Measurements from ENCODE around the gene CEBPE. TPM values are rescaled to one million over a fixed set of nuclear protein-coding genes. Genes with fewer than 3 reads are reported as not detected.

Gene CEBPE
- total and polyA plus RNA-seq, 2 donors (not counting 3 experiments of a cell fraction or from before 2014, with no cell fraction given), result not detected

GRCh38 chr14:23090254-23090636 lies 28.8 kb downstream of the CEBPE start:
- POLR2A ChIA-PET, result no interaction called here
- peaks cover 10 to 44% of the 10 kb centered on the region in 2 experiments for H3K36me3 ChIP-seq (ENCODE audit: control insufficient read depth in 2 of 2, extremely low read depth in 1 of 2, insufficient read depth in 2 of 2, low read length in 2 of 2)

More at GRCh38 chr14:23090254-23090636, 28.8 kb downstream of the CEBPE start:
- Histone ChIP-seq H3K9me1 (replicated peaks; ENCODE audit: control insufficient read depth, extremely low read depth, insufficient read depth, low read length) (no peaks in the 10 kb centered on the region), H4K20me1 (replicated peaks; ENCODE audit: control insufficient read depth, extremely low read depth, insufficient read depth, low read length) (peaks cover 4% of the 10 kb centered on the region), H3K9ac (replicated peaks; ENCODE audit: extremely low read depth, insufficient read depth, low read length) (no peak overlapping the region), H3K9me3 (replicated peaks; ENCODE audit: control insufficient read depth, insufficient read depth, low read length) (no peaks in the 10 kb centered on the region), H3K27me3 (ENCODE audit: control insufficient read depth in 2 of 2, insufficient read depth in 2 of 2, low read length in 2 of 2) (no peaks in the 10 kb centered on the region), H3K79me2 (ENCODE audit: control insufficient read depth, insufficient read depth, low read length) (peaks cover 69% of the 10 kb centered on the region), H3K4me2 (ENCODE audit: insufficient read depth, low read length) (peak overlapping the region; percentile 43), H3K4me3 (replicated peaks in 1 of 3; ENCODE audit: insufficient read depth in 1 of 3, low read depth in 1 of 3, low read length in 3 of 3) (no peak overlapping the region), H2AFZ (ENCODE audit: low read depth, low read length) (no peak overlapping the region), H3K27ac (ENCODE audit: insufficient read depth, low read depth, low read length) (peak overlapping the region; percentile 20), H3K4me1 (ENCODE audit: control insufficient read depth, extremely low read depth, insufficient read depth, low read length) (peaks cover 26% of the 10 kb centered on the region)
- TF ChIP-seq POLR2AphosphoS5 (IDR thresholded peaks at IDR 0.05; ENCODE audit: insufficient read depth, low read depth, low read length) (no peak), MYC (IDR thresholded peaks at IDR 0.05; ENCODE audit: low read depth, low read length) (no peak), JUN (IDR thresholded peaks at IDR 0.05; ENCODE audit: borderline replicate concordance, insufficient read depth, insufficient read length, low read depth) (no peak), MAX (IDR thresholded peaks at IDR 0.05; ENCODE audit: insufficient read depth, insufficient read length) (no peak), EZH2 (IDR thresholded peaks at IDR 0.05; ENCODE audit: borderline replicate concordance, low read depth, low read length, severe bottlenecking) (no peak), FOS (IDR thresholded peaks at IDR 0.05; ENCODE audit: borderline replicate concordance, insufficient read depth, low read length) (no peak), CTCF (IDR thresholded peaks at IDR 0.05; ENCODE audit: extremely low read depth in 1 of 2, insufficient read depth in 1 of 2, low read depth in 1 of 2, low read length in 2 of 2) (no peak), POLR2A (IDR thresholded peaks at IDR 0.05; ENCODE audit: low read depth, low read length) (no peak), GATA2 (IDR thresholded peaks at IDR 0.05; ENCODE audit: insufficient read depth, insufficient read length, low read depth, low read length) (no peak)
- DNase-seq (ENCODE audit: low read depth, low spot score), result peak; percentile 33
- CTCF ChIA-PET, result interaction anchor here (1.0 to 4.6 kb wide), 7 partner anchors 9 to 104 kb away, joined by 3 to 43 read pairs (median 8); no protein-coding TSS in a partner anchor
- peak; percentile 12 for FAIRE-seq
- no TSS peak for BruUV-seq (replicated peaks)
- dilution Hi-C loops (cut with MboI; ENCODE audit: extremely low pct_ligation_motif_present, low sequenced_read_pairs), result no loop called here
- intact Hi-C loops (cut with micrococcal nuclease), result no loop called here

Data from endothelial cell of umbilical vein (primary cell).